Endothelial cell of umbilical vein (primary cell): ENCODE results near the gene AP2B1. TPM values are rescaled to one million over a fixed set of nuclear protein-coding genes. Genes with fewer than 3 reads are reported as not detected.

ENCODE experiments used
- BruUV-seq: library from RNA; stranded (reverse); fragments of 400-500 nt; replicated peaks from 2 replicates; lab custom pipeline; 2021; lab: Mats Ljungman, UMichigan
- CTCF ChIA-PET: fragments of 300-600, 350-600 bp; sonication (Branson Sonifier 250); formaldehyde crosslinking; loops from one replicate; lab custom pipeline; 2021; ENCODE audit warnings: antibody characterized with exemption, inconsistent platforms; lab: Charles Lee
- POLR2A ChIA-PET: fragments of 300-600, 350-600 bp; sonication (Branson Sonifier 250); formaldehyde crosslinking; loops from one replicate; lab custom pipeline; 2021; ENCODE audit warnings: antibody characterized with exemption, inconsistent platforms; lab: Charles Lee
- DNase-seq: peaks from one replicate; pipeline ENCODE4 v3.0.0-alpha.2; 2011; ENCODE audit warnings: low read depth, low spot score
- FAIRE-seq: peaks from 2 replicates; lab custom pipeline; 2011; peaks lifted over from hg19 to GRCh38; lab: Jason Lieb, UNC
- H2AFZ ChIP-seq: 2 replicates; pipeline ENCODE4 v1.6.0; 2012; ENCODE audit warnings: low read depth, low read length, control low read depth, inconsistent platforms
- H3K27ac ChIP-seq: 2 replicates; pipeline ENCODE4 v1.5.1; 2011; ENCODE audit warnings: low read depth, mild to moderate bottlenecking, control low read depth, low read length, moderate library complexity; ENCODE audit not compliant: insufficient read depth
- H3K27me3 ChIP-seq, 2 experiments: 2 replicates each; pipeline versions ENCODE4 v1.6.0 to v1.6.1; 2011; ENCODE audit warnings: low read length in 2 of 2, mixed read lengths in 1 of 2; ENCODE audit not compliant: control insufficient read depth in 2 of 2, insufficient read depth in 2 of 2
- H3K36me3 ChIP-seq, 2 experiments: 2 replicates in 1 of 2; 3 replicates in 1 of 2; pipeline ENCODE4 v1.5.1; 2011; ENCODE audit warnings: low read length in 2 of 2, mild to moderate bottlenecking in 1 of 2, moderate library complexity in 1 of 2; ENCODE audit not compliant: control insufficient read depth in 2 of 2, insufficient read depth in 2 of 2; ENCODE audit errors: extremely low read depth in 1 of 2
- H3K4me1 ChIP-seq: 3 replicates; pipeline ENCODE4 v1.5.1; 2011; ENCODE audit warnings: mild to moderate bottlenecking, low read length; ENCODE audit not compliant: control insufficient read depth, insufficient read depth; ENCODE audit errors: extremely low read depth
- H3K4me2 ChIP-seq: 2 replicates; pipeline ENCODE4 v1.6.1; 2011; ENCODE audit warnings: low read length, control low read depth, mixed read lengths; ENCODE audit not compliant: insufficient read depth
- H3K4me3 ChIP-seq, 3 experiments: fragments of 200-600 bp in 1 of 3; sonication (generic), shearing (Covaris generic) in 1 of 3; replicated peaks in 1 of 3; 2 replicates each; pipeline ENCODE4 v1.5.1; 2011 to 2016; ENCODE audit warnings: control low read depth in 3 of 3, low read length in 3 of 3, mild to moderate bottlenecking in 2 of 3, inconsistent platforms in 1 of 3, low read depth in 1 of 3, moderate library complexity in 1 of 3; ENCODE audit not compliant: insufficient read depth in 1 of 3
- H3K79me2 ChIP-seq: 2 replicates; pipeline ENCODE4 v1.6.0; 2012; ENCODE audit warnings: low read length, inconsistent platforms; ENCODE audit not compliant: control insufficient read depth, insufficient read depth
- H3K9ac ChIP-seq: replicated peaks from 2 replicates; pipeline ENCODE3; 2011; ENCODE audit warnings: low read length, control low read depth; ENCODE audit not compliant: insufficient read depth; ENCODE audit errors: extremely low read depth
- H3K9me1 ChIP-seq: replicated peaks from 3 replicates; pipeline ENCODE4 v1.6.0; 2011; ENCODE audit warnings: mild to moderate bottlenecking, low read length; ENCODE audit not compliant: control insufficient read depth, insufficient read depth; ENCODE audit errors: extremely low read depth
- H3K9me3 ChIP-seq: replicated peaks from 2 replicates; pipeline ENCODE4 v1.5.1; 2012; ENCODE audit warnings: low read length, inconsistent platforms; ENCODE audit not compliant: control insufficient read depth, insufficient read depth
- H4K20me1 ChIP-seq: replicated peaks from 2 replicates; pipeline ENCODE3; 2011; ENCODE audit warnings: mild to moderate bottlenecking, low read length; ENCODE audit not compliant: control insufficient read depth, insufficient read depth; ENCODE audit errors: extremely low read depth
- CTCF ChIP-seq, 2 donors: IDR thresholded peaks; 1 replicate in 1 of 2; 2 replicates in 1 of 2; pipeline ENCODE4 v1.5.1; 2011; ENCODE audit warnings: low read length in 2 of 2, mild to moderate bottlenecking in 2 of 2, moderate library complexity in 2 of 2, control low read depth in 1 of 2, inconsistent platforms in 1 of 2, low read depth in 1 of 2; ENCODE audit not compliant: insufficient read depth in 1 of 2; ENCODE audit errors: extremely low read depth in 1 of 2
- EZH2 ChIP-seq: IDR thresholded peaks from 2 replicates; pipeline ENCODE4 v1.6.1; 2012; ENCODE audit warnings: borderline replicate concordance, low read depth, mild to moderate bottlenecking, moderate library complexity, low read length, inconsistent platforms; ENCODE audit not compliant: severe bottlenecking
- FOS ChIP-seq: IDR thresholded peaks from 2 replicates; pipeline ENCODE4 v1.6.1; 2011; ENCODE audit warnings: mild to moderate bottlenecking, low read length, moderate library complexity, borderline replicate concordance; ENCODE audit not compliant: insufficient read depth
- GATA2 ChIP-seq: IDR thresholded peaks from 2 replicates; pipeline ENCODE4 v1.7.0; 2011; ENCODE audit warnings: low read depth, mild to moderate bottlenecking, moderate library complexity, mixed read lengths, low read length; ENCODE audit not compliant: insufficient read length, insufficient read depth
- JUN ChIP-seq: IDR thresholded peaks from 2 replicates; pipeline ENCODE4 v1.6.1; 2011; ENCODE audit warnings: borderline replicate concordance, low read depth; ENCODE audit not compliant: insufficient read length, insufficient read depth
- MAX ChIP-seq: IDR thresholded peaks from 2 replicates; pipeline ENCODE4 v1.6.1; 2011; ENCODE audit not compliant: insufficient read depth, insufficient read length
- MYC ChIP-seq: IDR thresholded peaks from one replicate; pipeline ENCODE4 v1.6.1; 2011; ENCODE audit warnings: mild to moderate bottlenecking, low read depth, low read length
- POLR2A ChIP-seq: IDR thresholded peaks from 2 replicates; pipeline ENCODE4 v1.6.1; 2012; ENCODE audit warnings: low read depth, mild to moderate bottlenecking, control low read depth, low read length
- POLR2AphosphoS5 ChIP-seq: IDR thresholded peaks from 2 replicates; pipeline ENCODE4 v1.6.1; 2012; ENCODE audit warnings: low read depth, mild to moderate bottlenecking, control low read depth, low read length, moderate library complexity; ENCODE audit not compliant: insufficient read depth
- dilution Hi-C: fragments of 300-500 bp; cut with MboI; formaldehyde crosslinking; loops from one replicate; pipeline ENCODE4 v1.15.0; 2019; ENCODE audit warnings: low sequenced_read_pairs; ENCODE audit not compliant: extremely low pct_ligation_motif_present
- intact Hi-C: fragments of 100-400 bp; cut with micrococcal nuclease; formaldehyde crosslinking; loops from one replicate; pipeline ENCODE4 v1.10.0; 2022
- polyA plus RNA-seq, 4 experiments: library from polyadenylated mRNA; depleted of rRNA in 3 of 4; stranded (reverse) in 3 of 4; unstranded in 1 of 4; fragments of >200 nt; gene quantifications; 2 replicates each; pipeline versions ENCODE4 v1.2.1 to v1.2.3, GENCODE V29; 2011 to 2012; ENCODE audit warnings: missing spikeins in 1 of 4
- total RNA-seq: library from RNA; stranded (reverse); gene quantifications from 2 replicates; pipeline ENCODE4 v1.2.3, GENCODE V29; 2021

AP2B1 gene
- total and polyA plus RNA-seq, 2 donors (not counting 3 experiments of a cell fraction or from before 2014, with no cell fraction given) = 106 to 198 TPM

GRCh38 chr17:35641032-35641431, 53.9 kb downstream of the AP2B1 start:
- CTCF ChIA-PET = interaction anchor here (2.5 kb wide), 1 partner anchor 28 kb away, joined by 11 read pairs; no protein-coding TSS in a partner anchor
- Histone ChIP-seq H2AFZ (no peak overlapping the region), H3K36me3 (peaks cover 17 to 24% of the 10 kb centered on the region in 2 experiments), H3K9me3 (no peaks in the 10 kb centered on the region), H3K4me1 (no peaks in the 10 kb centered on the region), H3K27ac (no peak overlapping the region), H3K4me2 (no peak overlapping the region), H3K9ac (no peak overlapping the region), H3K9me1 (no peaks in the 10 kb centered on the region), H3K4me3 (no peak overlapping the region), H4K20me1 (peaks cover 2% of the 10 kb centered on the region), H3K27me3 (no peaks in the 10 kb centered on the region), H3K79me2 (no peaks in the 10 kb centered on the region)
- POLR2A ChIA-PET = no interaction called here
- BruUV-seq = no TSS peak
- TF ChIP-seq FOS (no peak), MAX (no peak), CTCF (IDR thresholded peaks at IDR 0.05; ENCODE audit: extremely low read depth in 1 of 2, insufficient read depth in 1 of 2, low read depth in 1 of 2, low read length in 2 of 2) (no peak), POLR2A (no peak), POLR2AphosphoS5 (no peak), MYC (no peak), JUN (no peak), EZH2 (no peak), GATA2 (no peak)
- FAIRE-seq (no peak), DNase-seq (no peak)
- dilution Hi-C loops = no loop called here
- intact Hi-C loops = no loop called here
